DOHH2 (cell line): ENCODE measurements around the gene SORBS1.

ENCODE experiments used
- H3F3A ChIP-seq: fragments of 200-600 bp; sonication (generic), shearing (Covaris generic); 2 replicates; pipeline ENCODE4 v1.6.0; 2016; ENCODE audit warnings: antibody characterized with exemption, mild to moderate bottlenecking; ENCODE audit not compliant: control insufficient read depth, insufficient read depth
- H3K27ac ChIP-seq: fragments of 200-600 bp; sonication (generic); 2 replicates; pipeline ENCODE4 v1.5.1; 2014; ENCODE audit warnings: low read depth, mild to moderate bottlenecking, low read length, moderate library complexity
- H3K27me3 ChIP-seq: fragments of 200-600 bp; sonication (generic); 2 replicates; pipeline ENCODE4 v1.6.1; 2014; ENCODE audit warnings: mild to moderate bottlenecking, low read length, mixed read lengths; ENCODE audit not compliant: control insufficient read depth
- H3K36me3 ChIP-seq: fragments of 200-600 bp; sonication (generic); 2 replicates; pipeline ENCODE4 v1.6.1; 2014; ENCODE audit warnings: mild to moderate bottlenecking, low read length, moderate library complexity, mixed read lengths; ENCODE audit not compliant: control insufficient read depth
- H3K4me1 ChIP-seq: fragments of 200-600 bp; sonication (generic); 2 replicates; pipeline ENCODE4 v1.6.1; 2014; ENCODE audit warnings: mild to moderate bottlenecking, low read length, mixed read lengths; ENCODE audit not compliant: control insufficient read depth
- H3K4me2 ChIP-seq: fragments of 200-600 bp; sonication (generic); 2 replicates; pipeline ENCODE4 v1.6.0; 2014; ENCODE audit warnings: mild to moderate bottlenecking, low read length, moderate library complexity
- H3K4me3 ChIP-seq: fragments of 200-600 bp; sonication (generic); 2 replicates; pipeline ENCODE4 v1.5.1; 2014; ENCODE audit warnings: mild to moderate bottlenecking, low read length, mixed read lengths
- H3K79me2 ChIP-seq: fragments of 200-600 bp; sonication (generic); 2 replicates; pipeline ENCODE4 v1.6.1; 2014; ENCODE audit warnings: mild to moderate bottlenecking, low read length, mixed read lengths; ENCODE audit not compliant: control insufficient read depth
- H3K9me2 ChIP-seq: fragments of 200-600 bp; sonication (generic); replicated peaks from 2 replicates; pipeline ENCODE4 v1.6.1; 2014; ENCODE audit warnings: mild to moderate bottlenecking, low read length, mixed read lengths; ENCODE audit not compliant: control insufficient read depth
- H3K9me3 ChIP-seq: fragments of 200-600 bp; sonication (generic); 2 replicates; pipeline ENCODE4 v1.6.1; 2014; ENCODE audit warnings: antibody characterized with exemption, low read length, mixed read lengths; ENCODE audit not compliant: control insufficient read depth, insufficient read depth
- H4K20me1 ChIP-seq: fragments of 200-600 bp; sonication (generic); 2 replicates; pipeline ENCODE4 v1.6.0; 2014; ENCODE audit warnings: low read depth, mild to moderate bottlenecking, antibody characterized with exemption, low read length, moderate library complexity; ENCODE audit not compliant: control insufficient read depth, insufficient read depth
- EZH2phosphoT487 ChIP-seq: fragments of 200-600 bp; sonication (generic); IDR thresholded peaks from 2 replicates; pipeline ENCODE4 v1.6.1; 2017; ENCODE audit warnings: borderline replicate concordance, mild to moderate bottlenecking, antibody characterized with exemption, low read length, moderate library complexity, mixed read lengths
- TF ChIP-seq, protein P1 (sequence below): fragments of 200-600 bp; sonication (generic); IDR thresholded peaks from one replicate; pipeline ENCODE4 v1.5.1; 2014; ENCODE audit warnings: antibody characterized with exemption, mild to moderate bottlenecking, low read depth, low read length; ENCODE audit not compliant: poor library complexity, severe bottlenecking

Gene SORBS1

GRCh38 chr10:95377950-95378349 is 183.2 kb downstream of the SORBS1 start:
- no peak overlapping the region for H3K4me2 ChIP-seq
- H3K79me2 ChIP-seq, result no peaks in the 10 kb centered on the region
- no peaks in the 10 kb centered on the region for H3K9me3 ChIP-seq
- no peaks in the 10 kb centered on the region for H3K36me3 ChIP-seq
- no peaks in the 10 kb centered on the region for H3K4me1 ChIP-seq
- no peaks in the 10 kb centered on the region for H3F3A ChIP-seq
- TF ChIP-seq EZH2phosphoT487, result no peak
- TF ChIP-seq, protein P1, sequence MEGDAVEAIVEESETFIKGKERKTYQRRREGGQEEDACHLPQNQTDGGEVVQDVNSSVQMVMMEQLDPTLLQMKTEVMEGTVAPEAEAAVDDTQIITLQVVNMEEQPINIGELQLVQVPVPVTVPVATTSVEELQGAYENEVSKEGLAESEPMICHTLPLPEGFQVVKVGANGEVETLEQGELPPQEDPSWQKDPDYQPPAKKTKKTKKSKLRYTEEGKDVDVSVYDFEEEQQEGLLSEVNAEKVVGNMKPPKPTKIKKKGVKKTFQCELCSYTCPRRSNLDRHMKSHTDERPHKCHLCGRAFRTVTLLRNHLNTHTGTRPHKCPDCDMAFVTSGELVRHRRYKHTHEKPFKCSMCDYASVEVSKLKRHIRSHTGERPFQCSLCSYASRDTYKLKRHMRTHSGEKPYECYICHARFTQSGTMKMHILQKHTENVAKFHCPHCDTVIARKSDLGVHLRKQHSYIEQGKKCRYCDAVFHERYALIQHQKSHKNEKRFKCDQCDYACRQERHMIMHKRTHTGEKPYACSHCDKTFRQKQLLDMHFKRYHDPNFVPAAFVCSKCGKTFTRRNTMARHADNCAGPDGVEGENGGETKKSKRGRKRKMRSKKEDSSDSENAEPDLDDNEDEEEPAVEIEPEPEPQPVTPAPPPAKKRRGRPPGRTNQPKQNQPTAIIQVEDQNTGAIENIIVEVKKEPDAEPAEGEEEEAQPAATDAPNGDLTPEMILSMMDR, result no peak
- no peak overlapping the region for H3K27ac ChIP-seq
- no peaks in the 10 kb centered on the region for H4K20me1 ChIP-seq
- peaks cover 46% of the 10 kb centered on the region for H3K27me3 ChIP-seq
- H3K4me3 ChIP-seq, result no peak overlapping the region
- no peaks in the 10 kb centered on the region for H3K9me2 ChIP-seq

DNA sequence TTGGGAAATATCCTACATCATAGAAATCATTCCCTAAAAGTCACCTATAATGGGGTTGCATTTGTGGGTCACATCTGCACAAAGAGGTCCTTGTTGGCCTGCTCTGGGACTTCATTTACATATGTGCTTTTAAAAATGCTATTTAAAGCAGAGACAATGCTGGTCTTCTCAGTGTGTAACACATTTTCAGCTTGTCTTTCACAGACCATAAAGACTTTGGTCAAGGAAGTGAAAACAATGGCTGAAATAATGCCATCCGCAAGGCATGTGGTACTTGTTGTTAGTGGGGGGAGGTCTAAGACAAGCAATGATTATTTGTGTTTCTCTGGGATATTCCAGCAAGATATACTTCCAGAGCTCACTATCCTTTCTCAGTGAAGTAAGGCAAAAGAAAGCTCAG is 185.8 kb downstream of the SORBS1 start:
- Histone ChIP-seq H3K9me2 (no peaks in the 10 kb centered on the region), H4K20me1 (no peaks in the 10 kb centered on the region), H3K9me3 (no peaks in the 10 kb centered on the region), H3K79me2 (no peaks in the 10 kb centered on the region), H3K4me1 (no peaks in the 10 kb centered on the region), H3F3A (no peaks in the 10 kb centered on the region), H3K27ac (no peak overlapping the region), H3K36me3 (no peaks in the 10 kb centered on the region), H3K27me3 (peaks cover 57% of the 10 kb centered on the region), H3K4me3 (no peak overlapping the region), H3K4me2 (no peak overlapping the region)
- TF ChIP-seq, protein P1, result no peak
- no peak for TF ChIP-seq EZH2phosphoT487

GRCh38 chr10:95374597-95375209 is 186.5 kb downstream of the SORBS1 start:
- no peaks in the 10 kb centered on the region for H3K36me3 ChIP-seq
- no peaks in the 10 kb centered on the region for H3K79me2 ChIP-seq
- H3F3A ChIP-seq, result no peaks in the 10 kb centered on the region
- H3K27ac ChIP-seq, result no peak overlapping the region
- H3K27me3 ChIP-seq, result peaks cover 54% of the 10 kb centered on the region
- H3K4me1 ChIP-seq, result no peaks in the 10 kb centered on the region
- no peaks in the 10 kb centered on the region for H3K9me2 ChIP-seq
- no peaks in the 10 kb centered on the region for H3K9me3 ChIP-seq
- TF ChIP-seq, protein P1, result peak; percentile 92
- no peak for TF ChIP-seq EZH2phosphoT487
- H3K4me3 ChIP-seq, result no peak overlapping the region
- no peak overlapping the region for H3K4me2 ChIP-seq
- no peaks in the 10 kb centered on the region for H4K20me1 ChIP-seq
